Spleen (tissue), 7 donors: ENCODE results near the gene CYP20A1.

Experiments
- POLR2A ChIP-seq, 3 donors: fragments of 450-650 bp; IDR thresholded peaks; one replicate each; pipeline ENCODE4 v1.5.1; 2017; ENCODE audit warnings: antibody characterized with exemption in 3 of 3, mild to moderate bottlenecking in 1 of 3
- TF ChIP-seq, protein P1 (sequence below), 11 experiments: fragments of 200-600 bp in 7 of 11; fragments of 450-650 bp in 4 of 11; sonication (generic) in 4 of 11; IDR thresholded peaks in 8 of 11; conservative IDR thresholded peaks in 3 of 11; 1 replicate in 7 of 11; 2 replicates in 4 of 11; pipeline versions ENCODE4 v1.4.0 to v1.8.0; 2016 to 2021; ENCODE audit warnings: antibody characterized with exemption in 11 of 11, inconsistent platforms in 4 of 11, mild to moderate bottlenecking in 1 of 11
- donor health status: DM: no; HTN: no; CAD: no; lungs with moderate emphysema.
- donor health status: DM: no; HTN: no; CAD: no.
- donor health status: DM: no; HTN: no; CAD: no.

DNA sequence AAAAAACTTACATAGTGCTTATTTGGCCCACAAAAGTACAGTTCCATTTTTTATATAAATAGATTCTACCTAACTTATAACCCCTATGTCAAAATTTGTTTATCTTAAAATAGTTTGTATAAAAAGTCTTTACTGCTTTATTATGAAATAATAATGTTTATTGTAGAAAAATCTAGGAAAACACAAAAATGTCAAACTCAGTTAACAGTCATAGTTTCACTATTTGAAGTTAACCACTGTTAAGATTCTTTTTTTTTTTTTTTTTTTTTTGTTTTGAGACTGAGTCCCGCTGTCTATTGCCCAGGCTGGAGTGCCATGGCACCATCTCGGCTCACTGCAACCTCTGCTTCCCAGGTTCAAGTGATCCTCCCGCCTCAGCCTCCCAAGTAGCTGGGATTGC is 62.8 kb downstream of the CYP20A1 start:
- TF ChIP-seq, protein P1, sequence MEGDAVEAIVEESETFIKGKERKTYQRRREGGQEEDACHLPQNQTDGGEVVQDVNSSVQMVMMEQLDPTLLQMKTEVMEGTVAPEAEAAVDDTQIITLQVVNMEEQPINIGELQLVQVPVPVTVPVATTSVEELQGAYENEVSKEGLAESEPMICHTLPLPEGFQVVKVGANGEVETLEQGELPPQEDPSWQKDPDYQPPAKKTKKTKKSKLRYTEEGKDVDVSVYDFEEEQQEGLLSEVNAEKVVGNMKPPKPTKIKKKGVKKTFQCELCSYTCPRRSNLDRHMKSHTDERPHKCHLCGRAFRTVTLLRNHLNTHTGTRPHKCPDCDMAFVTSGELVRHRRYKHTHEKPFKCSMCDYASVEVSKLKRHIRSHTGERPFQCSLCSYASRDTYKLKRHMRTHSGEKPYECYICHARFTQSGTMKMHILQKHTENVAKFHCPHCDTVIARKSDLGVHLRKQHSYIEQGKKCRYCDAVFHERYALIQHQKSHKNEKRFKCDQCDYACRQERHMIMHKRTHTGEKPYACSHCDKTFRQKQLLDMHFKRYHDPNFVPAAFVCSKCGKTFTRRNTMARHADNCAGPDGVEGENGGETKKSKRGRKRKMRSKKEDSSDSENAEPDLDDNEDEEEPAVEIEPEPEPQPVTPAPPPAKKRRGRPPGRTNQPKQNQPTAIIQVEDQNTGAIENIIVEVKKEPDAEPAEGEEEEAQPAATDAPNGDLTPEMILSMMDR (IDR thresholded peaks at IDR 0.05 in 8 of 11, conservative IDR thresholded peaks at IDR 0.05 in 3 of 11): no peak
- no peak for TF ChIP-seq POLR2A (IDR thresholded peaks at IDR 0.05)
